Neural cell (in vitro differentiated cells): ENCODE measurements around the gene OGDH.

Source experiments
- CTCF ChIP-seq: fragments of 450-650 bp; IDR thresholded peaks from 2 replicates; pipeline ENCODE4 v1.5.1; 2014; ENCODE audit warnings: antibody characterized with exemption, mild to moderate bottlenecking, moderate library complexity; ENCODE audit not compliant: poor library complexity, severe bottlenecking
- MXI1 ChIP-seq: fragments of 450-650 bp; conservative IDR thresholded peaks from 2 replicates; pipeline ENCODE4 v1.6.1; 2014; ENCODE audit warnings: antibody characterized with exemption, mild to moderate bottlenecking; ENCODE audit not compliant: poor library complexity, severe bottlenecking
- SMC3 ChIP-seq: fragments of 450-650 bp; conservative IDR thresholded peaks from 2 replicates; pipeline ENCODE4 v1.6.1; 2014; ENCODE audit warnings: antibody characterized with exemption, mild to moderate bottlenecking, moderate library complexity; ENCODE audit not compliant: poor library complexity

- TF ChIP-seq SMC3 (no peak), CTCF (no peak), MXI1 (no peak)
Measured at GRCh38 chr7:44557485-44557884, 48.9 kb upstream of the OGDH start.
